SK-N-SH (cell line): ENCODE measurements around the gene GPAT3.

Experiments used
- CHD2 ChIP-seq: fragments of 150-350 bp; IDR thresholded peaks from 2 replicates; pipeline ENCODE4 v1.6.1; 2018; ENCODE audit warnings: low read length; ENCODE audit not compliant: partially characterized antibody
- CTCF ChIP-seq: fragments of 200-600 bp; sonication (generic); IDR thresholded peaks from 2 replicates; pipeline ENCODE4 v1.6.1; 2017; ENCODE audit warnings: antibody characterized with exemption, mild to moderate bottlenecking, moderate library complexity
- EP300 ChIP-seq, 2 experiments: IDR thresholded peaks; 2 replicates each; pipeline versions ENCODE4 v1.4.0 to v1.6.1; 2012; ENCODE audit warnings: borderline replicate concordance in 1 of 2, low read depth in 1 of 2, low read length in 1 of 2
- GATA2 ChIP-seq: sonication (generic); formaldehyde crosslinking; IDR thresholded peaks from 2 replicates; pipeline ENCODE4 v1.5.0; 2020; ENCODE audit warnings: mild to moderate bottlenecking, missing genetic modification reagents
- JUND ChIP-seq: IDR thresholded peaks from 2 replicates; pipeline ENCODE4 v1.4.0; 2012
- MXI1 ChIP-seq: IDR thresholded peaks from 2 replicates; pipeline ENCODE4 v1.6.1; 2012; ENCODE audit warnings: mild to moderate bottlenecking, low read depth, low read length, improper control_type of control experiment
- RCOR1 ChIP-seq: fragments of 150-350 bp; IDR thresholded peaks from 2 replicates; pipeline ENCODE4 v1.6.1; 2017; ENCODE audit warnings: antibody characterized with exemption, low read length
- RXRA ChIP-seq: IDR thresholded peaks from 2 replicates; pipeline ENCODE4 v1.4.0; 2012; ENCODE audit warnings: low read depth, mild to moderate bottlenecking, borderline replicate concordance
- TAF1 ChIP-seq: IDR thresholded peaks from 2 replicates; pipeline ENCODE4 v1.6.1; 2012; ENCODE audit warnings: low read depth, mild to moderate bottlenecking, low read length, moderate library complexity, borderline replicate concordance
- YY1 ChIP-seq: IDR thresholded peaks from 2 replicates; pipeline ENCODE4 v1.4.0; 2012; ENCODE audit warnings: low read depth, mild to moderate bottlenecking
- TF ChIP-seq, protein P1 (sequence below): IDR thresholded peaks from 2 replicates; pipeline ENCODE4 v1.4.0; 2012; ENCODE audit warnings: low read depth, borderline replicate concordance
- TF ChIP-seq, protein P2 (sequence below): IDR thresholded peaks from 2 replicates; pipeline ENCODE4; 2012
- TF ChIP-seq, protein P3 (sequence below): fragments of 150-350 bp; IDR thresholded peaks from 2 replicates; pipeline ENCODE4 v1.6.1; 2016; ENCODE audit warnings: mild to moderate bottlenecking, low read depth, low read length

GRCh38 chr4:83636930-83637329 lies 101.0 kb downstream of the GPAT3 start:
- TF ChIP-seq MXI1 (no peak), CTCF (no peak), EP300 (IDR thresholded peaks at IDR 0.05; ENCODE audit: borderline replicate concordance in 1 of 2, low read depth in 1 of 2, low read length in 1 of 2) (no peak), RXRA (no peak), YY1 (no peak), GATA2 (CRISPR knock-in tag) (no peak), JUND (no peak), CHD2 (no peak), TAF1 (no peak), RCOR1 (no peak)
- TF ChIP-seq, protein P1, sequence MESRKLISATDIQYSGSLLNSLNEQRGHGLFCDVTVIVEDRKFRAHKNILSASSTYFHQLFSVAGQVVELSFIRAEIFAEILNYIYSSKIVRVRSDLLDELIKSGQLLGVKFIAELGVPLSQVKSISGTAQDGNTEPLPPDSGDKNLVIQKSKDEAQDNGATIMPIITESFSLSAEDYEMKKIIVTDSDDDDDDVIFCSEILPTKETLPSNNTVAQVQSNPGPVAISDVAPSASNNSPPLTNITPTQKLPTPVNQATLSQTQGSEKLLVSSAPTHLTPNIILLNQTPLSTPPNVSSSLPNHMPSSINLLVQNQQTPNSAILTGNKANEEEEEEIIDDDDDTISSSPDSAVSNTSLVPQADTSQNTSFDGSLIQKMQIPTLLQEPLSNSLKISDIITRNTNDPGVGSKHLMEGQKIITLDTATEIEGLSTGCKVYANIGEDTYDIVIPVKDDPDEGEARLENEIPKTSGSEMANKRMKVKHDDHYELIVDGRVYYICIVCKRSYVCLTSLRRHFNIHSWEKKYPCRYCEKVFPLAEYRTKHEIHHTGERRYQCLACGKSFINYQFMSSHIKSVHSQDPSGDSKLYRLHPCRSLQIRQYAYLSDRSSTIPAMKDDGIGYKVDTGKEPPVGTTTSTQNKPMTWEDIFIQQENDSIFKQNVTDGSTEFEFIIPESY = no peak
- TF ChIP-seq, protein P2, sequence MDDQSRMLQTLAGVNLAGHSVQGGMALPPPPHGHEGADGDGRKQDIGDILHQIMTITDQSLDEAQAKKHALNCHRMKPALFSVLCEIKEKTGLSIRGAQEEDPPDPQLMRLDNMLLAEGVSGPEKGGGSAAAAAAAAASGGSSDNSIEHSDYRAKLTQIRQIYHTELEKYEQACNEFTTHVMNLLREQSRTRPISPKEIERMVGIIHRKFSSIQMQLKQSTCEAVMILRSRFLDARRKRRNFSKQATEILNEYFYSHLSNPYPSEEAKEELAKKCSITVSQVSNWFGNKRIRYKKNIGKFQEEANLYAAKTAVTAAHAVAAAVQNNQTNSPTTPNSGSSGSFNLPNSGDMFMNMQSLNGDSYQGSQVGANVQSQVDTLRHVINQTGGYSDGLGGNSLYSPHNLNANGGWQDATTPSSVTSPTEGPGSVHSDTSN = no peak
- TF ChIP-seq, protein P3, sequence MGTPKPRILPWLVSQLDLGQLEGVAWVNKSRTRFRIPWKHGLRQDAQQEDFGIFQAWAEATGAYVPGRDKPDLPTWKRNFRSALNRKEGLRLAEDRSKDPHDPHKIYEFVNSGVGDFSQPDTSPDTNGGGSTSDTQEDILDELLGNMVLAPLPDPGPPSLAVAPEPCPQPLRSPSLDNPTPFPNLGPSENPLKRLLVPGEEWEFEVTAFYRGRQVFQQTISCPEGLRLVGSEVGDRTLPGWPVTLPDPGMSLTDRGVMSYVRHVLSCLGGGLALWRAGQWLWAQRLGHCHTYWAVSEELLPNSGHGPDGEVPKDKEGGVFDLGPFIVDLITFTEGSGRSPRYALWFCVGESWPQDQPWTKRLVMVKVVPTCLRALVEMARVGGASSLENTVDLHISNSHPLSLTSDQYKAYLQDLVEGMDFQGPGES = no peak
